Muscle of arm (tissue), 12 donors: ENCODE data around the gene DAPL1. TPM values are rescaled to one million over a fixed set of nuclear protein-coding genes. Genes with fewer than 3 reads are reported as not detected.

ENCODE experiments used
- DNase-seq: peaks from one replicate; pipeline ENCODE4 v3.0.0-alpha.2; 2013
- polyA plus RNA-seq, 12 donors: library from polyadenylated mRNA; unstranded; fragments of 120-200 nt; gene quantifications; one replicate each; pipeline ENCODE4 v1.2.1, GENCODE V29; 2013; ENCODE audit not compliant: insufficient read length in 12 of 12

Gene DAPL1
- polyA plus RNA-seq, 12 donors = 0.23 to 22.6 (median 3.2) TPM; not detected in 6

GRCh38 chr2:158776231-158776630, 18.9 kb upstream of the DAPL1 start:
- DNase-seq = no peak

- no peak for DNase-seq
Measured at GRCh38 chr2:158777077-158777476, 18.0 kb upstream of the DAPL1 start.

GRCh38 chr2:158778243-158778642, 16.9 kb upstream of the DAPL1 start:
- no peak for DNase-seq

GRCh38 chr2:158779621-158780020, 15.5 kb upstream of the DAPL1 start:
- no peak for DNase-seq

- DNase-seq = peak; percentile 25
Measured at GRCh38 chr2:158781353-158781961, 13.7 kb upstream of the DAPL1 start.

- DNase-seq = no peak
Measured at GRCh38 chr2:158782136-158782535, 13.0 kb upstream of the DAPL1 start.

GRCh38 chr2:158782616-158783015, 12.5 kb upstream of the DAPL1 start:
- no peak for DNase-seq

GRCh38 chr2:158783923-158784322, 11.2 kb upstream of the DAPL1 start:
- DNase-seq = no peak

GRCh38 chr2:158786897-158787296, 8.2 kb upstream of the DAPL1 start:
- no peak for DNase-seq

GRCh38 chr2:158788951-158789350, 6.2 kb upstream of the DAPL1 start:
- no peak for DNase-seq

GRCh38 chr2:158796652-158797051, 1.5 kb downstream of the DAPL1 start:
- no peak for DNase-seq

- no peak for DNase-seq
Measured at GRCh38 chr2:158797963-158798700, 3.0 kb downstream of the DAPL1 start.

GRCh38 chr2:158799181-158799580, 4.1 kb downstream of the DAPL1 start:
- DNase-seq = no peak

GRCh38 chr2:158803506-158803905, 8.4 kb downstream of the DAPL1 start:
- no peak for DNase-seq

GRCh38 chr2:158805255-158805654, 10.1 kb downstream of the DAPL1 start:
- no peak for DNase-seq

- no peak for DNase-seq
Measured at GRCh38 chr2:158805936-158806335, 10.8 kb downstream of the DAPL1 start.

GRCh38 chr2:158806941-158807340, 11.8 kb downstream of the DAPL1 start:
- DNase-seq = no peak

GRCh38 chr2:158808426-158808825, 13.3 kb downstream of the DAPL1 start:
- no peak for DNase-seq

GRCh38 chr2:158809816-158810215, 14.7 kb downstream of the DAPL1 start:
- no peak for DNase-seq

- no peak for DNase-seq
Measured at GRCh38 chr2:158810731-158811460, 15.8 kb downstream of the DAPL1 start.

- no peak for DNase-seq
Measured at GRCh38 chr2:158815166-158815565, 20.0 kb downstream of the DAPL1 start.

GRCh38 chr2:158815658-158816057, 20.5 kb downstream of the DAPL1 start:
- peak; percentile 25 for DNase-seq

GRCh38 chr2:158817588-158817987, 22.5 kb downstream of the DAPL1 start:
- no peak for DNase-seq
